OCI-LY7 (cell line): ENCODE results near the gene KNCN.

Source experiments
- CTCF ChIP-seq: fragments of 200-600 bp; sonication (generic); conservative IDR thresholded peaks from 2 replicates; pipeline ENCODE4 v1.5.1; 2014; ENCODE audit warnings: mild to moderate bottlenecking, antibody characterized with exemption, low read length, moderate library complexity, mixed read lengths
- EZH2phosphoT487 ChIP-seq: fragments of 200-600 bp; sonication (generic); IDR thresholded peaks from 2 replicates; pipeline ENCODE4 v1.6.1; 2018; ENCODE audit warnings: low read depth, borderline replicate concordance, mild to moderate bottlenecking, mixed run types, antibody characterized with exemption, low read length, moderate library complexity, mixed read lengths

- TF ChIP-seq CTCF (no peak), EZH2phosphoT487 (no peak)
Observed at GRCh38 chr1:46521414-46521813, 30.0 kb downstream of the KNCN start.
